NOMO-1 treated with DMSO at 0.1 percent for 48 hours (cell line): ENCODE measurements around the gene TMEM229A.
"Not testable (repeated sequence)": the region's sequence is repeated elsewhere in the genome, so short reads cannot be mapped to it uniquely, and the experiment has no call there.

Source experiments
- DNase-seq: peaks from one replicate; lab custom pipeline; 2025; ENCODE audit not compliant: unreplicated experiment; lab: John Stamatoyannopoulos, UW

TMEM229A gene

DNA sequence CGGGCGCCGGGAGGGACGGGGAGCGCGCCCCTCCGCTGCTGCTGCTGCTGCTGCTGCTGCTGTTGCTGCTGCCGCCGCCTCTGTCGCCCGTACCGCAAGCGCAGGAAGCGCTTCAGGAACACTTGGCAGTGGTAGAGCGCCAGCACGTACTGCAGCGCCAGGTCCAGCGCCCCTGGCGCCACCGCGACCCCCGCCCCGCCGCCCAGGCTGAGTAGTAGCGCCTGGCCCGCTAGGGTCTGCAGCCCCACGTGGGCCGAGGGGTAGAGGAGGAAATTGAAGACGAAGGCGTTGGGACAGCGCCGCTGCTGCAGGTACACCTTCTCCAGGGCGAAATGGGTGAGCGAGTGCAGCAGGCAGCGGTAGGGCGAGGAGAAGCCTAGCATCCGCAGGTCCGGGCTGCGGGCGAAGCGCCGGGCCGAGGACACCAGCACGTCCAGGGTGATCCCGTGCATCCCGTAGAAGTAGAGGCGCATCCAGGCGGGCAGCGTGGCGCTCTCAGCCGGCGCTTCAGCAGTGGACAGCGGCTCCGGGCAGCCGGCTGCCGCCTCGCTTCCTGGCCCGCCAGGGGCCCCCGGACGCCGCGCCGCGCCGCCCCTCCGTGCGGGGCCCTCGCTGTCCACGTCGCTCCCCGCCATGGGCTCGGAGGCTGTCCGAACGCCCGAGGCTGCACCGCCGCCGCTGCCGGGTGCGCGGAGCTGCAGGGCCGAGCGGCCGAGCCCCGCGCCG is at the start of gene TMEM229A:
Gene TMEM229A (minus strand): TSS at position 699 of the 726 bp plus-strand sequence. CDS start 64 bp downstream, at position 635.
- no peak for DNase-seq

DNA sequence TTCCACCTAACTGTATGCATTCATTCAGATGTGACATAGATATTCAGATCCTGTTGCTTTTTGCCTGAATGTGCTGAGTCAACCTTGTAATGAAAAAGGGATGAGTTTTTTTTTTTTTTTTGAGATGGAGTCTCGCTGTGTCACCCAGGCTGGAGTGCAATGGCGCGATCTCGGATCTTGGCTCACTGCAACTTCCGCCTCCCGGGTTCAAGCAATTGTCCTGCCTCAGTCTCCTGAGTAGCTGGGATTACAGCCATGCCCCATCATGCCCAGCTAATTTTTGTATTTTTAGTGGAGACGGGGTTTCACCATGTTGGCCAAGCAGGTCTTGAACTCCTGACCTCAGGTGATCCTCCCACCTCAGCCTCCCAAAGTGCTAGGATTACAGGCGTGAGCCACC is 49.4 kb upstream of the TMEM229A start:
- not testable (repeated sequence) for DNase-seq

DNA sequence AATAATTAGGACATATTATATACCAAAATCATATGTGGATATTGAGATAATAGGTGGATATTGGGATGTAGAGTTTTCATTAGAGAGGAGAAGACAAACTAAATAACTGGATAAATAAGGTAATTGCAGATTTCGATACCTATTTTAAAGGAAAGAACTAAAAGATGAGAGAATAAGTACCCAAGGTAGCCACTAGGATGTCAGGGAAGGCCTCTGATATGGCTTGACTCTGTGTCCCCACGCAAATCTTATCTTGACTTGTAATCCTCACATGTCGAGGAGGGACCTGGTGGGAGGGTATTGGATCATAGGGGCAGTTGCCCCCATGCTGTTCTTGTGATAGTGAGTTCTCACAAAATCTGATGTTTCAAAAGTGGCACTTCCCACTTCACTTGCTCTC is 44.7 kb upstream of the TMEM229A start:
- DNase-seq, result no peak

DNA sequence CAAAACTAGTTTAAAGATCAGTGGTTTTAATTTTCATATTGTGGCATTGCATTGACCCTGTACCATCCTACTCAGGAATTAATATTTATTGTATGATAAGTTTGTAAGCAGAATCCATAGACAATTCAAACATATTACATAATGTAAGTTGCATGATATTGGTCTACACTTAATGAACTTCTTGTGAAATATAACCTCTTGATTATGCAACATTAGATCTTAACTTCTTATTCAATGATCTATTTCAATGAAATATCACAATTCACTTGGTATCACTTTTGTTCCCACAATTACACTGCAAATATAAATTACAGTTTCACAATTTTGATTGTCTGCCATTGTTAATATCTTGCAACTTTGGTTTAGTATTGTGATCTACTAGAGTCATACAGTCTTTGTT is 44.0 kb upstream of the TMEM229A start:
- DNase-seq, result no peak

DNA sequence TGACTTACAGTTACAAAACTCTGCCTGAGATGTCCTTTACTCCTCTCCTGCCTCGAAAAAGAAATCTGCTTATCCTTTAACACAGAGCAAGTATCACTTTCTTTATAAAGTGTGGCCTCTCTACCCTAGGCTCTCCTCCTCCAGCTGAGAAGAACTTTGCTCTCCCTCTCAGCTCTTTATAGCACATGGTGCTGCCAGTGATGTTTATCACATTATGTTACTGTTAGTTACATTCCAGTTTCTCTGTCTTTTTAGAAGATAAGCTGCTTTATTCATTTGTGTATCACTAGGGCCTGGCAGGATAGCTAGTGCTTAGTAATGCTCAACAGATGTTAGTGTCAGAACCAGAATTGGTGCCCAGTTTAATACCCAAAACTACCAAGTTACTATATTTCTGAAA is 41.1 kb upstream of the TMEM229A start:
- DNase-seq, result no peak

DNA sequence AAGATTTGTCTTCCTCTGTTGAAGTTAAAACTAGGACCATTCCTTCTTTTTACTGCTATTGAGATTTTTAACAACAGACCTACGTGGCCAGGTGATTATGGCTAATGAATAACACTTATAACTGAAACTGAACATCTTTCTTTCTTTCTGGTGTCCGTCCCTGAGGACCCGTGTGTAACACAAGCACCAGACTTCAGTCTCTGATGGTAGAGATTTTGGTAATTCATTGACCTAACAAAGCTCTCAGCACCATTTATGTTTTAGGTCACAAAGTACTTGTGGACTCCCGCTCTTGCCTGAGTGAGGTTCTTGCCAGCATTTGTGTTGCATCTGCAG is 40.4 kb upstream of the TMEM229A start:
- DNase-seq, result no peak

DNA sequence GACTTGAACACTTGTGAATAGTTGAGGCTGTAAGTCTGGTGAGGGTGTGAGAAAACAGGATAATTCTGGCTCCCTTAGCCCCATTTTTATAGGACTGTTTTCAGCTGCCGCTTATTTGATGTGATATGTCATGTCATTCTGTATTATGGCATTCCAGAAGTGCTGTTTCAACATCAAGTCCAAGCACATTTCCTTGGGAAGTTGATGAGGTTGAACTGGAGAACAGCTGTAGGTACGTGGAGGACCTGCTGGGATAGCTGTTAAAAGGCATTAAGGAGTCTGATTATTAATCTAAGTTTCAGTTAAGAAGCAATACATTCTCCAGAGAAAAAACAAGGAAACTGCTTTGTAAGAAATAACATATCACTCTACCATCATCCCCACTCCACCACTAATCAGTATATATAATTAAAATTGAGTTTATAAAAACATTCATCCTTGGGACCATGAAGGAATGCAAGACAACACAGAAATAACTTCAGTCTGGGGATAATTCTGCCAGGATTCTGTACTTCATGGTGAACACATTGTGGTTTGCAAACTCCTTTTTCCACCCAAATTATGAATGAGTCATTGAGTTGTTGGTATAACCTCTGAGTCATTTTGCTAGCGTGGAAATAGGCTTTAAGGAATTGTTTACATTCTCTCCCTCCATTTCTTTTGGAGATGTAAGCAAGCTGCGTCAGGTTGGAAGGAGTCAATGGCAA is 39.9 kb upstream of the TMEM229A start:
- DNase-seq, result no peak

DNA sequence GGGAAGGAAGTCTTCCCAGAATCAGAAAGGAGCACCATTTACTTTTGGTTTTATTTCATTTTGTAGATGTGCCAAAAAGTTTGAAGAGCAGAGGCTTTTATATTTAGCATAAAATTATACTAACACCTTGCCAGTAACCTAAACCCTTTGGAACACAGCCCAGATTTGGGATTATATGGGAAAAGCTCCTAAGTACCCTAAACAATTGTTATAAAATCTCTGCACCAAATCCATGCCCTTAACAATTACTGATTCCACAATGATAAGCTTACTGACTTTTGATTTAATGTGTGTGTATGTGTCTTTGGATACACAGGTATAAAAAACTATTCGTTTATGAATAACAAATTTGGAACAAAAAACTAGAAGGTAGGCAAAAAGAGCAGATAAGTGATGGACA is 39.0 kb upstream of the TMEM229A start:
- DNase-seq, result no peak

DNA sequence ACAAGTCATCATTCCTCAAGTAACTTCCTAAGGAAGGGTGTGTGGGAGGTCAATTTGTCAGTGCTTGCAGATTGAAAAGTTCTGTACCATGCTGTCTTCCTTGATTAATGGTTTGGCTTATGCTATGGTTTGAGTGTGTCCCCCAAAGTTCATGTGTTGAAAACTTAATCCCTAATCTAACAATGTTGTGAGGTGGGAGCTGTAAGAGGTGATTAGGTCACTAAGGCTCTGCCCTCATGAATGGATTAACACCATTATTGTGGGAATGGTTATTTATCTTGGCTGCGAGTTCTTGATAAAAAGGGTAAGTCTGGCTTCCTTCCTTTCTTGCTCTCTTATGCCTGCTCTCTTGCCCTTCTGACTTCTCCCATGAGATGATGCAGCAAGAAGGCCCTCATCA is 29.3 kb upstream of the TMEM229A start:
- no peak for DNase-seq

DNA sequence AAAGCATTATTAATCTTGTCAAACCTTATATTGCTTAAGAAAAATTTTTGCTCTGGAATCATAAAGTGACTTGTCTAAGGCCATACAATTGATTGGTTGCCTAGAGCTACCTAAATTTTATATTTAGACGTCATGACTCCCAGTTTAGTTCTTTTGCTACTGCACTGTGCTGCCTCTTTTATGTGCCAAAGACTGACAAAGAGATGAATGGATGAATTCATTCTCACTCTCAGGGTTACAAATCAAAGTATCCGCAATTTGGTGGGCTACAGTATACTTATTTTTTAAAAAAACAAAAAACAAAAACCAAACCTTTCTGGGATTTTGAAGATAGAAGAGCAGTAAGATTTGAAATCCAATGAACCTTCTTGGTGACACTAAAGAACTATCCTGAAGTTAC is 27.7 kb upstream of the TMEM229A start:
- no peak for DNase-seq

DNA sequence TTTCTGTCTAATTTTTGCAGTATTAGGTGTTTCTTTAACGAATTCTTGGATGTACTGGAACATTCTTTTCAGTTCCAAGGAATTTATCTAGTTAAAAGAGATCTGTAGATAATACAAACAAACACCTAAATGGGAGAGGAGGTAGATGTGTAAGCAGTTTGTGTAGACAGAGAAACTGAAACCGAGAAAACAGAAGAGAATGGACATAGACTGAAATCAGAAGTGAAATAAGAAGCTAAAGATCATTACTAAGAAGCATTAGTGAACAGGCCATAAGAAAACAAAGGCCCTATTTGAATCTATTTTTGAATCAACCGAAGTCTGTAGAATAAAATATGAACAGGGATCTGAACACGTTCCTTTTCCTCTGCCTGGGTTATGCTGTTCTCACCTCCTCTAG is 26.5 kb upstream of the TMEM229A start:
- no peak for DNase-seq

DNA sequence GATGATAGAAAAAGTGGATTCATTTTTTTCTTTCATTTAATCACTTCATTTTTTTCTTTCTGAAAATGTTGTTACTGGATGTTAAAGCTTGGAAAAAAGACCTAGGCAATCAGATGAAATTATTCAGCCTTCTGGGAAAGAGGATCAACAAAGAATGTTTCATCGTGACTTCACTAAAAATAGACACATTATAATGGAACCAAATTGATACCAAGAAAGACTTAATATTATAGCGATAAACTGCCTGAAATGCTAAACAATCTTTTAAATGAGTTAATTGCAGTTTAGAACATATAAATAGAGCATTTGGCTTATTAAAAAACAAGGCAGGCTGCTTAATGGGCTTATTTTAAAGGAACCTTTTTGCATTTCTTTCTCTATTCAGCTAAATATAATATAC is 25.6 kb upstream of the TMEM229A start:
- DNase-seq, result no peak

DNA sequence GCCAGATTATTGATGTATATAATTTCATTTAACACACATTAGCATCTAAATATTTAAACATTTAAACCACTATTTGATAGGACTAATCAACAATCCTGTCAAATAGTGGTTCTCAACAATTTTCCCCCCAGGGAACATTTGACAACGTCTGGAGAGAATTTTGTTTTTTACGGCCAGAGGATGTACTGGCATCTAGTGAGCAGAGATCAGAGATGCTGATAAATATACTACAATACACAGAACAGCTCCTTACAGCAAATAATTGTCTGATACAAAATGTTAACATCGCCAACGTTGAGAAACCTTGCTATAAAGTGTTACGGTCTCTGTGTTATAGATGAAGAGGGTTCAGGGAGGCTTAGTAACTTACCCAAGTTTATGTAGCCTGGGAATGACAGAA is 25.0 kb upstream of the TMEM229A start:
- no peak for DNase-seq

DNA sequence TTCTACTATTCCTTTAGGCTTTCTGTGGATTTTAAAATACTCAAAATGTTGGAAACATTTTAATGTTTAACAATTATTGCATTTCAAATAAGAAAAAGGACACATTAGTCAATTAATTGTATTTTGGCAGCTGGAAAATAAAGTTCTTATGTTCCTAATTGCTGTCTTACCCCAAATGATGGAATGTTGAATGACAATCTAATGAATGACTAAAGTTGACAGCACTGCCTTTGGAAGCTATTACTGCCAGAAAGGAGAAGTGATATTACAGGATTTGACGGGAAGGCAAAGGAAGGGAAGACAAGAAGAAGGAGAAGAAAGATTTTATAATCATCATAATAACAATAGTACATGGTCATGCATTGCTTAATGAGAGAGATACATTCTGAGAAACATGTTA is 23.4 kb upstream of the TMEM229A start:
- DNase-seq, result no peak

DNA sequence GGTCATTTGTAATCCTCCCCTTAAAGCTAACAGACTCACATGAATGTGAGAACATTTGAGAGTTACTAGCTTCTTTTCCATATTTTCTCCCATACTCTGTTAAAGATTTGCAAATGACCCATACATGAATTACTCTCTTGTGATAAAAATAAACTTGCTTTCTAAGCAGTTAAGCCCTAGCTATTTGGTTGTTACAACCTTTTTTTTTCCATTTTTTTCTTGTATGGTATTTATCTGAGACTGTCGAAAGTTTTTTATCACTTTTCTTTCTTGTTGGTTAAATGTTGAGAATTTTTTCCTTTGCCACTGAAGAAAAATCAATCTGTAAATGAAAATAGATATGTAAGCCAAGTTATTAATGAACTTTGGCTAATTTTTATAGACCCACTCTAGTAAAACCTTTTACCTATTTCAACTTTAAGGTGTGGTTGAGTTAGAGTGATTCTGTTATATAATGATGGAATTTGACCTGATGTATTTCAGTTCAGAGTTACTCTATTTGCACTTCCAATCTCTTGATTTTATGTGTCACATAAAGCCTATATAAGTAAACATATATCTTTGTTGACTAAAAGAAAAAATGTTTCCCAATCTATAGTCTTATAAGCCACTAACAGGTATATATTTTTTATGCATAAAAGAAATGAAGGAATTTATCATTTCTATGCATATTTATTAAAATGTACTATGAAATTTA is 19.0 kb upstream of the TMEM229A start:
- no peak for DNase-seq

DNA sequence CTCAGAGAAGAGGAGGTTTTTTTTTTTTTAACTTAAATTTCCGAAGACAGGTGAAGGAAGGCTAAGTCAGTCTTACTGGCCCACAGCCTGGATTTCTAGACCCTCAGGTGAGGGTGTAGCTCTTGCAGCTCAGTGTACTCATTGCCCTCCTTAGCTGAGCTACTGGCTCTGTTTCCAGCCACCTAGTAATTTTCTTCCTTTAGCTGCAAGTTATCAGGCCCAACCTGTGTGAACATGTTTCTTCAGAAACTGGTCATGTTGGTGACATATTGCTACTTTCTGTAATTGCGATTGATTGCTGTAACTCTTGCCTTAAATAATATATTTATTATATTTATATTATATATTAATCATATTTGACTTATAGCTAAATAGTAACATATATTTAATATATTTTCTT is 10.0 kb upstream of the TMEM229A start:
- no peak for DNase-seq

DNA sequence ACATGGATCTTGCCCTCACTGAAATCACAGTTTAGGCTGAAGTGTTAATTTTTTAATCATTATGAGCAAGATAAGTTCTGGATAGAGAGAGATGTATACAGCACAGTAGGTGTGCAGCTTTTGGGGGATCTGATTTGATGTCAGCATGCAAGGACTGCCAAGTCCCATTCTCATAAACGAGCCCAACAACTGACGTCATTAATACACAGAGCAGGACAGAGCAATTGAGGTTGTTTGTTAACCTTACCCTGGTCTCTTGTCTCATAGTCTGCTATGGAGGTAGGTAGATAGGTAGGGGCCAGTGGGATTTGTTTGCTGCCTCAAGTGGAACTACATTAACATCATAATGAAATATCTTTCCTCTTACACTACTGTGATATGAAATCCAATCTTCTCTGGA is 8.6 kb upstream of the TMEM229A start:
- DNase-seq, result no peak

DNA sequence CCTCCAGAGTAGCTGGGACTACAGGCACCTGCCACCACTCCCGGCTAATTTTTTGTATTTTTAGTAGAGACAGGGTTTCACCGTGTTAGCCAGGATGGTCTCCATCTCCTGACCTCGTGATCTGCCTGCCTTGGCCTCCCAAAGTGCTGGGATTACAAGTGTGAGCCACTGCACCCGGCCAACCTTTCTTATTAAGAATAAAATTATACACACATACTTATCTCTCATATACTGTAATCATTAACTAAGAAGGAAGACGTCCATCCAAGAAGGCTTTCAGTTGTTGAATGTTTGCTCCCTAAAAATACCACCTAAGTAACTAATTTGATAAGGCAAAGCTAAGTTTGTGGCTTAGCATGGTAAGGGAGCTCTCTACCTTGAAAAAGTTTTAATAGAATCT is 5.0 kb upstream of the TMEM229A start:
- not testable (repeated sequence) for DNase-seq

DNA sequence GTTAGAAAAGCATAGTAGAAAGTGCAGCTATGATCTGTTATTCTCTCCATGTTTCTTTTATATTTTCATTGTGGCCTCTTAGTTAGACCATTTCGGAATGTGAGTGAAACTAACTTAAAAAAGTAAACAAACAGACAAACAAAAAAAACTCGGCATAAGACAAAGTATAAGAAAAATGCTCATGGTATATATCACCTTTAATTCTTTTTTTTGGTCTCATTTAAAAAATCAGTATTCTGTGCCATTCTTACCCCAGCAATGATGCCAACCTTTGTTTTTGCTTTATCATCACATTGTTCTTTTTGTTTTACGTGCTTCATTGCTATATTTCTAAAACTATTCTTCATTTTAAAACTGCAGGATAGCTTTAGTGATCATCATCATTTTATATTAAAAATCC is 2.8 kb upstream of the TMEM229A start:
- no peak for DNase-seq

DNA sequence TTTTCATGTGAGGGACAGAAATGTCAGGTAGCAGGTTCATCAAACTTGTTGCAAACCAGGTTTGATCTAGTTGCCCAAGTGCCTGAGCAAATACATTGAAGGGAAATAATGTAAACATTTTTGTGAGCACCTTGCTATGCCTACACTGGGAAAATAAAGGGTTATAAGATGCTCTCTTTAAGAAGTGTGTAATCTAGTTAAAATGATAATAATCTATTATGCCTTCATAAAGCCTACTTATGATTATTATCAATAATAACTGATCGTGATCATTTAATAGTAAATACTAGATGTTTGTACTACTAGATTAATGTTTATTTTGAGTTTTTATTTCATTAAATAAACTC is 1.9 kb upstream of the TMEM229A start:
- DNase-seq, result no peak

DNA sequence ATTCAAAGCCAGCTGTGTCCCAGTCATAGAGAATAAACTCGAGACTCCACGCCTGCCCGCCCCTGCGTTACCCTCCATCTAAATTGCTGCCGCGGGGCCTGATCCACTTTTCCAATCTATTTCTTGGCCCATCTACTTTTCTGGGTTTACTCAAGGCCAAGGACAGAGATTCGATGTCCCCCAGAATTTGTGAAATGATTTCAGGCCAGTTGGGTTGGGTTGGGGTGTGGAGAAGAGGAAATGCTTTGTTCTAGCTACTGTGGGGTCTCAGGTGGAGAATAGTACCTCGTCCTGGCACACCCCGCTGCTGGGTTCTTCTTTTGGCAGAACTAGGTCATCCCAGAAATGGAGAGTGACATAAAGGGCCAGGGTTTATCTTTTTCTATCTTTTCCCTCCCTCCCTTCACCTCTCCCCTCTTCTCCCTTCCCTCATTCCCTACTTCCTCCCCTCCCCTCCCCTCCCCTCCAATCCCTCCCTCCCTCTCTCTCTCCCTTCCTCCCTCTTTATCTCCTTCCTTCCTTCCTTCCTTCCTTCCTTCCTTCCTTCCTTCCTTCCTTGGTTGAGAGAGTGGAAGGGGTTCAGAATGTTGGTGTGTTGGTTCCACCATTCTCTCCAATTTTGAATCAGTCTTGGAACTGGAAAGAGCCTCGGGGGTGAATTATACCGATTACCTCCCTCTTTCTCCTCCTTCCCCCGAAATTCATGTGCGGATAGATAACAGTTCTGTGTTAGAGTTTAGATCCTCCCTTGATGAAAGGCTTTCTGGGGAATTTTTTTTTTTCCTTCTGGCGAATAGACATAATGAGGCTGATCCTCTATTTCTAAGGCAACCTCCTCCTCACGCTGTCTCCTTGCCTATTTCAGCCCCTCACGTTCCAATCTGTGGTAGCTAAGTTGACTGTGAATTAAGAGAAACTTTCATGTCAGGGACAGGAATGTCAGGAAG is 1.2 kb upstream of the TMEM229A start:
- DNase-seq, result no peak
